ENCODE data around the gene PARS2. TPM values are rescaled to one million over a fixed set of nuclear protein-coding genes. Genes with fewer than 3 reads are reported as not detected.
A peak's percentile ranks its signal among the peaks of the same experiment; 100 is the strongest.

Gene PARS2
- total and polyA plus RNA-seq, 2 of the 4 experiments (the other 2 are of a cell fraction): 3.4 to 6.3 TPM

- no peaks in the 10 kb centered on the region for H4K20me1 ChIP-seq (ENCODE audit: insufficient read depth, low read length)
Observed at GRCh38 chr1:54791880-54792522, 27.7 kb upstream of the PARS2 start.

More at GRCh38 chr1:54791880-54792522, 27.7 kb upstream of the PARS2 start:
- Histone ChIP-seq H2AFZ (replicated peaks; ENCODE audit: low read length, poor library complexity) (no peak overlapping the region), H3K4me1 (ENCODE audit: control insufficient read depth, insufficient read depth, low read length) (no peaks in the 10 kb centered on the region), H3K23ac (ENCODE audit: low read depth, low read length) (no peak overlapping the region), H3K4ac (ENCODE audit: low read depth, low read length) (no peak overlapping the region), H3K18ac (ENCODE audit: low read depth, low read length) (no peak overlapping the region), H2BK120ac (ENCODE audit: low read depth, low read length) (no peak overlapping the region), H2AK9ac (replicated peaks; ENCODE audit: low read depth, low read length, poor library complexity) (no peak overlapping the region), H2BK15ac (ENCODE audit: low read depth, low read length) (no peak overlapping the region), H3K4me2 (ENCODE audit: low read depth, low read length) (no peak overlapping the region), H2AK5ac (ENCODE audit: low read depth, low read length) (no peak overlapping the region), H3K9me1 (ENCODE audit: insufficient read depth, low read length) (no peaks in the 10 kb centered on the region), H3K56ac (ENCODE audit: extremely low read depth, insufficient read depth, low read length) (no peak overlapping the region), H3K79me1 (ENCODE audit: low read depth in 1 of 2, low read length in 2 of 2) (no peaks in the 10 kb centered on the region), H4K5ac (ENCODE audit: low read depth, low read length) (no peak overlapping the region), H3K9ac (ENCODE audit: low read depth, low read length) (no peak overlapping the region), H2BK5ac (ENCODE audit: low read depth, low read length, poor library complexity, severe bottlenecking) (no peak overlapping the region), H2BK20ac (ENCODE audit: low read depth, low read length) (no peak overlapping the region), H3K9me3 (ENCODE audit: control insufficient read depth, insufficient read depth, low read length) (peaks cover 3% of the 10 kb centered on the region), H3K27me3 (ENCODE audit: control insufficient read depth, insufficient read depth, low read length) (peaks cover 48% of the 10 kb centered on the region), H4K8ac (ENCODE audit: low read depth in 2 of 2, low read length in 2 of 2) (no peak overlapping the region), H3K4me3 (ENCODE audit: insufficient read depth, low read depth, low read length) (no peak overlapping the region), H3K36me3 (ENCODE audit: control insufficient read depth, insufficient read depth, low read length) (no peaks in the 10 kb centered on the region), H3K27ac (ENCODE audit: insufficient read depth, low read length) (no peak overlapping the region), H3K14ac (replicated peaks; ENCODE audit: low read depth, low read length) (no peak overlapping the region), H4K91ac (ENCODE audit: insufficient read depth, low read depth, low read length) (no peak overlapping the region)
- DNase-seq (peak; percentile 34), ATAC-seq (ENCODE audit: low read depth) (peak; percentile 56)
- ChIA-PET POLR2A (ENCODE audit: unreplicated experiment) (no interaction called here), CTCF (interaction anchor here (0.7 to 1.1 kb wide), 3 partner anchors 9 to 507 kb away, joined by 3 to 4 read pairs (median 3); no protein-coding TSS in a partner anchor)
- no peak for TF ChIP-seq RFX5 (IDR thresholded peaks at IDR 0.05; ENCODE audit: low read depth, low read length)
- peak; percentile 50 for TF ChIP-seq CTCF (conservative IDR thresholded peaks at IDR 0.05; ENCODE audit: low read depth, low read length)
- peak; percentile 57 for TF ChIP-seq RAD21 (IDR thresholded peaks at IDR 0.05; ENCODE audit: low read length)
- TF ChIP-seq SMC3 (IDR thresholded peaks at IDR 0.05; ENCODE audit: low read depth, low read length): peak; percentile 54
- BruUV-seq (replicated peaks): no TSS peak
- intact Hi-C loops (cut with micrococcal nuclease) (loop anchor here (2.0 kb wide), 1 partner anchor 119 kb away; no protein-coding TSS in a partner anchor), dilution Hi-C loops (cut with HindIII; ENCODE audit: low sequenced_read_pairs, unreplicated experiment) (no loop called here), in situ Hi-C loops (cut with MboI; ENCODE audit: low sequenced_read_pairs) (loop anchor here (25.0 kb wide), 1 partner anchor 930 kb away; no protein-coding TSS in a partner anchor)
- 76% methylated on average over 4 of the region's 13 CpGs; no CpG with 5 or more reads in 1 of the 2 experiments for WGBS, 2 experiments (ENCODE audit: extremely low coverage in 2 of 2, insufficient read length in 1 of 2)
